Tibial artery (tissue), 4 donors: Measurements from ENCODE around the gene COL24A1.

ENCODE experiments used
- DNase-seq, 2 donors: peaks; one replicate each; pipeline ENCODE4 v3.0.0-alpha.2; 2019
- H3K27ac ChIP-seq, 2 donors: fragments of 200-600 bp; sonication (generic) in 1 of 2; 1 replicate in 1 of 2; 2 replicates in 1 of 2; pipeline ENCODE4 v1.5.1; 2018 to 2019; ENCODE audit warnings: mild to moderate bottlenecking in 1 of 2
- H3K27me3 ChIP-seq, 2 donors: fragments of 200-600 bp; sonication (generic) in 1 of 2; one replicate each; pipeline versions ENCODE4 v1.5.1 to v1.6.0; 2016 to 2019
- H3K36me3 ChIP-seq, 3 donors: fragments of 200-600 bp; sonication (generic) in 2 of 3; one replicate each; pipeline ENCODE4 v1.5.1; 2016 to 2019; ENCODE audit warnings: mild to moderate bottlenecking in 2 of 3
- H3K4me1 ChIP-seq, 4 donors: fragments of 200-600 bp; sonication (generic) in 2 of 4; 1 replicate in 3 of 4; 2 replicates in 1 of 4; pipeline ENCODE4 v1.5.1; 2016 to 2019
- H3K4me3 ChIP-seq, 2 donors: fragments of 200-600 bp; sonication (generic) in 1 of 2; 1 replicate in 1 of 2; 2 replicates in 1 of 2; pipeline ENCODE4 v1.5.1; 2018 to 2019; ENCODE audit warnings: mild to moderate bottlenecking in 2 of 2
- H3K9me3 ChIP-seq, 3 donors: fragments of 200-600 bp; sonication (generic) in 1 of 3; one replicate each; pipeline ENCODE4 v1.5.1; 2016 to 2019
- CTCF ChIP-seq, 2 experiments: fragments of 200-600 bp in 1 of 2; fragments of 450-650 bp in 1 of 2; IDR thresholded peaks; one replicate each; pipeline ENCODE4 v1.5.1; 2017 to 2019; ENCODE audit warnings: antibody characterized with exemption in 2 of 2, mild to moderate bottlenecking in 1 of 2, moderate library complexity in 1 of 2
- intact Hi-C: fragments of 100-400 bp; cut with DNase I; formaldehyde crosslinking; loops from one replicate; pipeline ENCODE4 v1.15.0; 2023; ENCODE audit warnings: low total_unique reads

COL24A1 gene

GRCh38 chr1:85818371-85818770, 338.2 kb downstream of the COL24A1 start:
- H3K36me3 ChIP-seq, result no peaks in the 10 kb centered on the region
- H3K27me3 ChIP-seq, result no peaks in the 10 kb centered on the region
- DNase-seq, result no peak
- intact Hi-C loops, result no loop called here
- H3K9me3 ChIP-seq, result no peaks in the 10 kb centered on the region
- no peak overlapping the region for H3K27ac ChIP-seq
- peaks cover 0 to 11% (median 0%) of the 10 kb centered on the region in 4 donors for H3K4me1 ChIP-seq
- TF ChIP-seq CTCF (IDR thresholded peaks at IDR 0.05), result no peak
- H3K4me3 ChIP-seq, result no peak overlapping the region

DNA sequence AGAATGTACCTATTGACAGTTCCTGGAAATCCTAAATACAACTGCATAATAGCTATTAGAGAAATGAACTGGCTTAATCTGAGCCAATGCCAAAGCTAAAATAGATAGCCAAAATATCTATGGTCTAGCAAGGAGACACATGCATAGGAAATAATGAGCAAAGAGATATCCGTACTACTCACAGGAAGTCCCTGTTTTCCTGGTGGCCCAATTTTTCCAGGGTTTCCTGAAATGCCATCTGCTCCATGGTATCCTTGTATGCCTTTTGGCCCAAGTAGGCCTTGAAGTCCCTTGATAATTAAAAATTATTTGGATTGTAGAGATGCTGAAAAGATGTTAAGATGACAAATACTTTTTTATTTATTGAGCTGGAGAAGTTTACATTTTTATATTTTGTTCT, 340.0 kb downstream of the COL24A1 start:
- no peak overlapping the region for H3K4me3 ChIP-seq
- intact Hi-C loops, result no loop called here
- no peaks in the 10 kb centered on the region for H3K27me3 ChIP-seq
- H3K27ac ChIP-seq, result no peak overlapping the region
- TF ChIP-seq CTCF (IDR thresholded peaks at IDR 0.05), result no peak
- H3K4me1 ChIP-seq, result peaks cover 0 to 11% (median 0%) of the 10 kb centered on the region in 4 donors
- H3K9me3 ChIP-seq, result no peaks in the 10 kb centered on the region
- no peak for DNase-seq
- H3K36me3 ChIP-seq, result no peaks in the 10 kb centered on the region

GRCh38 chr1:85815906-85816305, 340.7 kb downstream of the COL24A1 start:
- TF ChIP-seq CTCF (IDR thresholded peaks at IDR 0.05), result no peak
- no peaks in the 10 kb centered on the region for H3K9me3 ChIP-seq
- DNase-seq, result peak; percentile 68 to 70
- no peak overlapping the region for H3K27ac ChIP-seq
- H3K4me1 ChIP-seq, result peaks cover 0 to 11% (median 0%) of the 10 kb centered on the region in 4 donors
- intact Hi-C loops, result no loop called here
- no peaks in the 10 kb centered on the region for H3K27me3 ChIP-seq
- no peak overlapping the region for H3K4me3 ChIP-seq
- no peaks in the 10 kb centered on the region for H3K36me3 ChIP-seq

DNA sequence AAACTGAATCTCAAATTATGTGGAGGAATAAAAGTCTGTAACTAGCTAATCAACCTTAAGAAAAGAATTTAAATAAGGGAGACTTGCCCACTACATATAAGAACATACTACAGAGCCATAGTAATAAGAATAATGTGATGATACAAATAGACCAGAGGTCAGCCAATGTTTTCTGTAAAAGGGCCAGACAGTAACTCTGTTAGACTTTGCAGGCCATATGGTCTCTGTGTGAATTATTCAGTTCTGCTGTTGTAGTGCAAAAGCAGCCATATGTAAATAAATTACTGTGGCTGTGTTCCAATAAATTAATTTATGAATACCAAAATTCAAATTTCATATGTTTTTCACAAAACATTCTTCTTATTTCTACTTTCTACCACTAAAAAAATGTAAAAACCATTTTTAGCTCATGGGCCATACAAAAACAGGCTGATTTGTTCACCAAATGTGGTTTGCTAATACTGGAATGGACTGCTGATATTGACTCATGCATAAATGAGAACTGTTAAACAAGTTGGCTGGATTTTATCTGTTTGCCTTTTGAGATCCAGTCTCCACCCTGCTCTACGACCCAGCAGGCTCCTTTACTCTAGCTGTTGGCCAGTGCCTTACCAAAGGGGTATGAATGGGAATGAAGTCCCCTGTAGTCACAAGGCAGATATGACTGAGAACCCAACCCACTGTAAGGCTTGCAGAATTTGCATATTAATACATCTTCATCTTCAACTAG, 350.2 kb downstream of the COL24A1 start:
- no peak for TF ChIP-seq CTCF (IDR thresholded peaks at IDR 0.05)
- Histone ChIP-seq H3K36me3 (no peaks in the 10 kb centered on the region), H3K4me1 (no peaks in the 10 kb centered on the region), H3K27me3 (no peaks in the 10 kb centered on the region), H3K4me3 (no peak overlapping the region), H3K9me3 (no peaks in the 10 kb centered on the region), H3K27ac (no peak overlapping the region)
- intact Hi-C loops, result no loop called here
- DNase-seq, result no peak

- Histone ChIP-seq H3K9me3 (no peaks in the 10 kb centered on the region), H3K4me3 (no peak overlapping the region), H3K4me1 (peaks cover 0 to 16% (median 3%) of the 10 kb centered on the region in 4 donors), H3K36me3 (no peaks in the 10 kb centered on the region), H3K27ac (no peak overlapping the region), H3K27me3 (no peaks in the 10 kb centered on the region)
- intact Hi-C loops, result no loop called here
- no peak for DNase-seq
- no peak for TF ChIP-seq CTCF (IDR thresholded peaks at IDR 0.05)
Observed at GRCh38 chr1:85801520-85801919, 355.1 kb downstream of the COL24A1 start.
